ENCODE data around the gene ZER1. TPM values are rescaled to one million over a fixed set of nuclear protein-coding genes. Genes with fewer than 3 reads are reported as not detected.
"Not testable (repeated sequence)": the region's sequence is repeated elsewhere in the genome, so short reads cannot be mapped to it uniquely, and the experiment has no call there.

The ZER1 gene
- total RNA-seq, 1 experiment from 2014 or later: 10.5 TPM

DNA sequence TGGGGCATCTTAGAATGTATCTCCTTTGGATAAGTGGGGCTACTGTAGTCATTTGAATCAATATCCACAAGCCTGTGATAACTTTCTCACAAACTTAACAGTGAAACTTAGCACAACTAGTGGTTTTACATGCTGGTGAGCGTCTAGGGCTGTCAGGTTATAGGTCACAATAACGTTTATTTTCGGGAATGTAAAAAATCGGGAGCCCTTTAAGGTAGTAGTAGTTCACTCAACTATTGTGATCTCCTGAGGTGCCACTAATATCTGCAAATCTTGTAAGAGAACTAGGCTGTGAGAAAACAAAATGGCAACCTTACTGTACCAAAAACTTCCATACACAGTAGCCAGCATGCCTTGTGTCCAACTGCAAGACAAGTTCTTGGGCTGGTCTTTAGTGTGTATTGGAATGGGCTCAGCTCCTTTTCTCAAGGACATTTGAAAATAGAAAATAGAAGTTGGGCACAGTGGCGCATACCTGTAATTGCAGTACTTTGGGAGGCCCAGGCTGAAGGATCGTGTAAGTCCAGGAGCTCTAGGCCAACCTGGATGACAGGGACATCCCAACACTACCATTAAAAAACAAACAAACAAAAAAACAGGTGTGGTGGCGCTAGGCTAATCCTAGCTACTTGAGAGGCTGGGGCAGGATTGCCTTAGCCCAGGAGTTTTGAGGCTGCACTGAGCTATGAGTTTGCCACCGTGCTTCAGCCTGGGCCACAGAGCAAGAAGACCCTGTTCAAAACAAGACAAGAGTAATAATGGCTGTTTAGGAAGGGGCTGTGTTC lies 74.6 kb downstream of the ZER1 start:
- Histone ChIP-seq H3K4me3 (no peak overlapping the region), H3K27me3 (replicated peaks) (no peaks in the 10 kb centered on the region), H3K27ac (no peak overlapping the region), H3K36me3 (peaks cover 51% of the 10 kb centered on the region), H3K9me3 (replicated peaks) (no peaks in the 10 kb centered on the region), H3K4me1 (replicated peaks) (peaks cover 13% of the 10 kb centered on the region)
- no peak for DNase-seq (ENCODE audit: low read depth in 1 of 2, low spot score in 2 of 2)

DNA sequence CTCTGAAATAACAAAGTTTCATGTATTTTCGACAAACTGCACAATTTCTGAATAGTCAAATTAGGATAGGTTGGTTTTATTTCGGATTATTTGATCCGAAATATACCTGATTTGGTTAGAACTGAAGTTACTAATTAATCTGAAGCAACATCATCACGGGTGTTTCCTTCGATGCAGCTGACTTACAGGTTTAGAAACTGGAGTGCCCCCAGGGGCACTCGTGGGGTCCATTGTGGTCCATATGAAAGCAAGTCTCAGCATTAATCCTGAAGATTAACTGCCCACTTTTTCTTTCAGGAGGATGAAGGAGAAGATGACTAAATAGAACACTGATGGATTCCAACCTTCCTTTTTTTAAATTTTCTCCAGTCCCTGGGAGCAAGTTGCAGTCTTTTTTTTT lies 77.4 kb downstream of the ZER1 start:
- peaks cover 73% of the 10 kb centered on the region for H3K36me3 ChIP-seq

DNA sequence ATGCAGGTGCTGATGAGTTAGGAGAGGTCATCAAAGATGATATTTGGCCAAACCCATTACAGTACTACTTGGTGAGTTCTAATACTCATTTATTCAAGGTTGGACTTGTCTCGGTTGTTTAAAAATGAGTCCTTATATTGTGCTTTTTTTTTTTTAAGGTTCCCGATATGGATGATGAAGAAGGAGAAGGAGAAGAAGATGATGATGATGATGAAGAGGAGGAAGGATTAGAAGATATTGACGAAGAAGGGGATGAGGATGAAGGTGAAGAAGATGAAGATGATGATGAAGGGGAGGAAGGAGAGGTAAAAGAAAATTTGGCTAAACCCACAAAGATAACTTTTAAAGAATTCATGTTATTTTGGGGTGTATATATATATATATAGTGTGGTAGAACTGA lies 78.0 kb downstream of the ZER1 start:
- not testable (repeated sequence) for H3K27me3 ChIP-seq (replicated peaks); H3K27ac ChIP-seq; H3K9me3 ChIP-seq (replicated peaks); H3K4me3 ChIP-seq; DNase-seq (ENCODE audit: low read depth in 1 of 2, low spot score in 2 of 2)
- Histone ChIP-seq H3K36me3 (peaks cover 77% of the 10 kb centered on the region), H3K4me1 (replicated peaks) (peaks cover 21% of the 10 kb centered on the region)

More for the DNA sequence above, 77.4 kb downstream of the ZER1 start:
- no peak overlapping the region for H3K27ac ChIP-seq
- H3K9me3 ChIP-seq (replicated peaks): no peaks in the 10 kb centered on the region
- no peak for DNase-seq (ENCODE audit: low read depth in 1 of 2, low spot score in 2 of 2)
- peaks cover 21% of the 10 kb centered on the region for H3K4me1 ChIP-seq (replicated peaks)
- no peak overlapping the region for H3K4me3 ChIP-seq
- H3K27me3 ChIP-seq (replicated peaks): no peaks in the 10 kb centered on the region

DNA sequence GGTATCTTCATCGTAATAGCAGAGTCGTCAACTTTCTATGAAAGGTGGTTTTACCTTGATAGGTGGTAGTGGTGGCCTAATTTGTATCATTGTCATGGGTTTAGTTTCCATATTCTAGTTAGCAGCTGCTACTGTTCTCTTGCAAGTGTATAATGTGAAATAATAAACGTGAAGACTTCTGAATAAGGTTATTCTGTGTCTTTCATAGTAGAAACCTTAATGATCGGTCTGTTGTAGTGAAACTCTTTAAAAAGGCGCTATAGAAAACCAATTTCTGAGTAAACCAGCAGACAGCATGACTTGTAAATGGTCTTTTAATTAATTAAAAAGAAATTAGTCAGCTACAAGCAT lies 81.1 kb downstream of the ZER1 start:
- Histone ChIP-seq H3K4me1 (replicated peaks) (peaks cover 30% of the 10 kb centered on the region), H3K27me3 (replicated peaks) (no peaks in the 10 kb centered on the region), H3K4me3 (peak overlapping the region; percentile 100), H3K36me3 (peaks cover 55% of the 10 kb centered on the region), H3K27ac (peak overlapping the region; percentile 44; the same call in 1 of the 2 replicates), H3K9me3 (replicated peaks) (no peaks in the 10 kb centered on the region)
- no peak for DNase-seq (ENCODE audit: low read depth in 1 of 2, low spot score in 2 of 2)

DNA sequence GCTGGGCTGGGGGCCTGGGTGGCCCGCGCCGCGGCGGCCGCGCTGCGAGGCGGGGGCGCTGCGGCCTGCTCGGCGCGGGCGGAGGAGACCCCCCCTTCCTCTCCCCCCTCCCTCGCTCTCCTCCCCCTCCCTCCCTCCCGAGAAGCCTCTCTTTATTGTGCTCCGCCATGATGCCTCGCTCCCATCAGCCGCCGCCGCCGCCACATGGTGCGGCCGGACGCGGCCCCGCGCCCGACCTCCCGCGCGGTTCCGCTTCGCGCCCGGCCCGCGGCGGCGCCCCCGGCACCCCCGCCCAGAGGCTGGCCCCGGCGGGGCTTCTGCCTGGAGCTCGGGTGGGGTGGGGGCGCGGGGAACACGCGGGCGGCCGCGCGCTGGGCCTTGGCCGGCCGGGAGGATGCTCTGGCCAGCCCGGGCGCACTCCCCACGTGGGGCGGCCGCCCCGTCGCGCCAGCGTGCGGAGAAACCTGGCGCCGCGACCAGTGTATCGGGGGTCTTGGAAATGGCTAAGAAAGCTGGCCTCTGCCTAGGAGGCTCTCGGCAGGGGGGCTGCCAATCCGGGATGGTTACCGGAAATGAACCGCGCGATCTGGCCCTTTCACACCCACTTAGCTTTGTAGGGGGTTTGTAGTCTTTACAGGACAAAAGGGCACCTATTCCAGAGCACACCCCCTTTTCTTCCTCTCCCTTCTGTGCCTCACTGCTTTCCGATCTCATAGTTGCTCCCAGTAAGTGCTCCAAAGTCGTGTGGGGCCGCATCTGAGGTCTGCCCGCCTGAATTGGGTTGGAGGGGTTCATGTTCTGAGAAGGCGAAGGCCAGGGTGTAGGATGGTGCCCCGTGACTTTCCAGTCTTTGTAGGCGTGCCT lies 81.7 kb downstream of the ZER1 start:
- Histone ChIP-seq H3K36me3 (peaks cover 50% of the 10 kb centered on the region), H3K27me3 (replicated peaks) (no peaks in the 10 kb centered on the region), H3K9me3 (replicated peaks) (no peaks in the 10 kb centered on the region), H3K4me3 (peak overlapping the region; percentile 100), H3K4me1 (replicated peaks) (peaks cover 31% of the 10 kb centered on the region), H3K27ac (peak overlapping the region; percentile 44; the same call in 1 of the 2 replicates)
- no peak for DNase-seq (ENCODE audit: low read depth in 1 of 2, low spot score in 2 of 2)

DNA sequence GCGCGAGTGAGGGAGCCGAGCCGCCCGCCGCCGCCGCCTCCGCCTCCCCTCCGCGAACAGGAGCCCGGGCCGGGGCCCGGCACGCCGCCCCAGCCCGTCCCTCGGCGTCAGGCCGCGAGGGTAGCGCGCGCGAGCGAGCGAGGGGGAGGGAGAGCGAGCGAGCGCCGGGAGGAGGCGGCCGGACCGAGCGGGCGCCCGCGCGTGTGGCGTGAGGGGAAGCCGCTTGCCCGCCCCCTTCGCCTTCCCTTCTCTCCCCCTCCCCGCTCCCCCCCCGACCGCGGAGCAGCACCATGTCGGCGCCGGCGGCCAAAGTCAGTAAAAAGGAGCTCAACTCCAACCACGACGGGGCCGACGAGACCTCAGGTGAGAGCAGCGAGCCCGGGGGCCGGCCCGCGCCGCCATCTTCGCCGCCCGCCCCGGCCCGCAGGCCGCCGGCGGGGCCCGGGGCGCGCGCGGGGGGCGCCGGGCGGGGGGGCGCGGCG lies 82.4 kb downstream of the ZER1 start:
- peaks cover 37% of the 10 kb centered on the region for H3K4me1 ChIP-seq (replicated peaks)
- H3K27me3 ChIP-seq (replicated peaks): no peaks in the 10 kb centered on the region
- peak overlapping the region; percentile 76 for H3K27ac ChIP-seq
- H3K9me3 ChIP-seq (replicated peaks): no peaks in the 10 kb centered on the region
- DNase-seq (ENCODE audit: low read depth in 1 of 2, low spot score in 2 of 2): peak in 1 of 2 experiments; percentile 63
- peak overlapping the region; percentile 100 for H3K4me3 ChIP-seq
- peaks cover 48% of the 10 kb centered on the region for H3K36me3 ChIP-seq

DNA sequence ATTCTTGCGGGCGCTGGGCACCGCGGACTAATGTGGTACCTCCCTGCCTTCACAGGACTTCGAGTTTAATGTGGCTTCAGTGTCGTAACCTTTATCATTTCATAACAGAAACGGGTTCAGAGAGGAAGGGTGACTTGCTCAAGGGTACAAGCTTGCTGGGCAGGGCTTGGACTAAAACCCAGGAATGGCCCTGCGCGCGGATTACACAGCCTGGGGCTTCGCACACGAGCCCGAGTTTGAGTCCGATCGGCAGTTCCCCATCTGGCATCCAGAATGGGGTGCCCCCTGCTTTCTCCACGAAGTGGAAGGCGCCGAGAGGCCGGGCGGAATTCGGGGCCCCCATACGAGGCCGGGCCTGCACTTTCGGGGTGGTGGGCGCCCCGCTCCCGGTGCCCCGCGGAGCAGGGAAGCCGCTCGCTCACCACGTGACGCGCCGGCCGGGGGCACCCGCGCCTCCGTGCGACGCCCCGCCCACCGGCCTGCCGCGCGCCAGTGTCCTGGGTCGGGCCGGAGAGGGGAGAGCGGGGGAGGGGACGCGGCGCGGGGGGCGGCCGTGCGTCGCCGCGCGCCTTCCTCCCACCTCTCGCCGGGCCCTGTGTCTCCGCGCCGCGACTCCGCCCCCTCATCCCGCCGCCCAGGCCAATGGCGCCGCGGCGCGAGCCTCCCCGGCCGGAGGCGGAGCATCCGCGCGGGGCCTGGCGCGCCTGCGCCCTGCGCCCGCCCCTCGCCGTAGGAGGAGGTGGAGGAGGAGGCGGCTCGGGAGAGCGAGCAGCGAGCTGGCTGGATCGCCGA lies 83.0 kb downstream of the ZER1 start, which contains the start of gene SET:
Gene SET (plus strand): TSS at position 722 of the 792 bp plus-strand sequence. CDS start 361 bp downstream, outside the sequence.
- H3K36me3 ChIP-seq: peaks cover 41% of the 10 kb centered on the region
- peak within 1 kb of the TSS; percentile 76 for H3K27ac ChIP-seq
- H3K27me3 ChIP-seq (replicated peaks): no peaks in the 10 kb centered on the region
- H3K9me3 ChIP-seq (replicated peaks): no peaks in the 10 kb centered on the region
- H3K4me3 ChIP-seq: peak within 1 kb of the TSS; percentile 100
- peak; percentile 85 to 94 for DNase-seq (ENCODE audit: low read depth in 1 of 2, low spot score in 2 of 2)
- peaks cover 37% of the 10 kb centered on the region for H3K4me1 ChIP-seq (replicated peaks)

DNA sequence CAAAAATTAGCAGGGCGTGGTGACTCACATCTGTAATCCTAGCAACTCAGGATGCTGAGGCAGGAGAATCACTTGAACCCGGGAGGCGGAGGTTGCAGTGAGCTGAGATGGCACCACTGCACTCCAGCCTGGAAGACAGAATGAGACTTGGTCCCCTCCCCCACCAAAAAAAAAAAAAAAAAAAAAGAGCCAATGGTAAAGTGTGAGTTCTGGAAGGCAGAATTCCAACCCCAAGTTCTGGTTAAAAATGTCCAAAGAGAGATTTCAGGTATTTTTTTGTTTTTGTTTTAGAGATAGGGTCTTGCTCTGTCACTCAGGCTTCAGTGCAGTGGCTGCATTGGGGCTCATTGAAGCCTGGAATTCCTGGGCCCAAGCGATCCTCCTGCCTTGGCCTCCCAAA lies 84.3 kb downstream of the ZER1 start:
- peaks cover 29% of the 10 kb centered on the region for H3K36me3 ChIP-seq

DNA sequence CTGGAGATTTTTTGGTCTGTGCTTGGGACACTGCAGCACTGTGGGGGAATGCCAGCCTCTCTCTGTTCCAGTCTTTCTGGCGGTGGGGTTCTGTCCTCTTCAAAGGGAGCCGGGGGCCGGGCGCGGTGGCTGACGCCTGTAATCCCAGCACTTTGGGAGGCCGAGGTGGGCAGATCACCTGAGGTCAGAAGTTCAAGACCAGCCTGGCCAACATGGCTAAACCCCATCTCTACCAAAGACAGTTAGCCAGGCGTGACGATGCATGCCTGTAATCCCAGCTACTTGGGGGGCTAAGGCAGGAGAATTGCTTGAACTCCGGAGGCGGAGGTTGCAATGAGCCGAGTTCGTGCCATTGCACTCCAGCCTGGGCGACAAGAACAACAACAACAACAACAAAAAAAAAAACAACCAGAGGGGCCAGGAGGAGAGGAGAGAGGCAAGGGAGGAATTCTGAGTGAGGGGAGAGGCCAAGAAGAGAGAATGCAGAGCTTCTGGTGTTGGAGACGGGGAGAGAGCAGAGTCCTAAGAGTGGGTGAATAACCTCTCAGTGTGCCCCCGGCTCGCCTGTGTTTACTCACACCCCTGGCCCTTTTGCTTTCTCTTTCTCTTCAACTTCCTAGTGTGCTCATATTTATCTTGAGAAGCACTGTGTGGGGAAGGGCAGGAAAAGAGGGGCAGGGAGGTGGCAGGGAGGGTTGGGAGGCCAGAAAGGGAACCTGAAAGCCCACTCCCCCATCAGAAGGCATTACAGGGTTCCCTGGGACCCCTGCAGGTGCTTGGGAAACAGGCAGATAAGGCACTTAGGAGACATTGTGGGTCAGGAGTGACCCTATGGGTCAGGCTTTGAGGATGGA lies 85.9 kb downstream of the ZER1 start:
- Histone ChIP-seq H3K9me3 (replicated peaks) (no peaks in the 10 kb centered on the region), H3K27ac (no peak overlapping the region), H3K4me3 (peak overlapping the region; percentile 8; the same call in 1 of the 2 replicates), H3K4me1 (replicated peaks) (peaks cover 31% of the 10 kb centered on the region), H3K27me3 (replicated peaks) (no peaks in the 10 kb centered on the region), H3K36me3 (peaks cover 13% of the 10 kb centered on the region)
- no peak for DNase-seq (ENCODE audit: low read depth in 1 of 2, low spot score in 2 of 2)

More for the DNA sequence above, 84.3 kb downstream of the ZER1 start:
- no peaks in the 10 kb centered on the region for H3K27me3 ChIP-seq (replicated peaks)
- H3K27ac ChIP-seq: no peak overlapping the region
- H3K9me3 ChIP-seq (replicated peaks): no peaks in the 10 kb centered on the region
- no peak overlapping the region for H3K4me3 ChIP-seq
- DNase-seq (ENCODE audit: low read depth in 1 of 2, low spot score in 2 of 2): no peak
- H3K4me1 ChIP-seq (replicated peaks): peaks cover 37% of the 10 kb centered on the region

DNA sequence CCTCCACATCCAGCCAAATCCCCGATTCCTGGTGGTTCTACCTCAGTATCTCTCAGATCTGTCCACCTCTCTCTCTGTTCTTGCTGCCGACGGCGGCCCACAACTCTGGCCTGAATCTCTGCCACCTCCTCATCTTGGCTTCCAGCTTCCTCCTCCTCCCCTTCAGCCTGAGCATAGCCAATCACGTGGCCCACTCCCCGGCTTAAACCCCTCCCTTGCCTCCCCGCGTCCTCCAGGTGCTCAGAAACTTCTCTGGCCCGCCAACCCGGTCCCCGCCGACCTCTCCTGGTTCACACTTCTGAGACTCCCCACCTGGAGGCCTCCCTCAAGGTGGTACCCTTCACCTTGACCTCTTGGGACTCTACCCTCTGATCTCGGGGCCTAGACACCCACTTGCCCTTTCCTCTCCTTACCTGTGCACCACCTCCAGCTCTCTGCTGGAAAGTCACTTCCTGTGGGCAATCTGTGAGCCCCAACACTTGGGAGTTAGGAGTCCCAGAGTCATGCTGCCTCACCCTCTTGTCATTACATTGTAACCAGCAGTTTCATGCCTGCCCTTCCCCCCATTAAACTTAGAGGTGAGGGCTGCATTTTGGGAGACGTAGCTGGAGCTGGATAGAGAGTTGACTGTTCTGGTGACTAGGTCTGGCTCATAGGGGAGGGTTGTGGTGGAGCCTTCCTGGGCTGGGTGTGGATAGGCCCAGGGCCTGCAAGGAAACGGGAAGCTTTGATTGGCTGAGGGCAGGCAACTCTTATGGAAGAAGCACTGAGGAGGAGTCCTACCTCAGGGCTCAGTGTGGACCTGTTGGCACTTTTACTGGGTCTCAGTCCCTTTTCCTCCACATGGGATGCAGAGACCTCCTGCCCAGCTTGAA lies 87.2 kb downstream of the ZER1 start:
- no peaks in the 10 kb centered on the region for H3K9me3 ChIP-seq (replicated peaks)
- no peak for DNase-seq (ENCODE audit: low read depth in 1 of 2, low spot score in 2 of 2)
- H3K4me3 ChIP-seq: peak overlapping the region; percentile 39
- H3K36me3 ChIP-seq: peaks cover 4% of the 10 kb centered on the region
- H3K4me1 ChIP-seq (replicated peaks): peaks cover 27% of the 10 kb centered on the region
- peak overlapping the region; percentile 33; the same call in 1 of the 2 replicates for H3K27ac ChIP-seq
- no peaks in the 10 kb centered on the region for H3K27me3 ChIP-seq (replicated peaks)

DNA sequence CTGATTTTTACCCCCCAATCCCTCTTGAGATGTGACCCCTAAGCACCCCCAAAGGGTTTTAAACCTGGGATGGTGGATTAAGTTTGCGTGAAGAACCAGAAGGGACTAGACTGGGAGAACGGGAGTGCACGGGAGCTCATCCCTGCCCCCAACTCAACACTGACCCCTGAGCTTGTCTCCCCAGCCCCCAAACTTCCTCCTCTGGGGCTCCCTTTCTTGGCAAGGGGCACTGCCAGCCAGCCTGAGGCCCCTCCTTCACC lies 87.7 kb downstream of the ZER1 start:
- Histone ChIP-seq H3K4me3 (peak overlapping the region; percentile 39), H3K27ac (peak overlapping the region; percentile 33; the same call in 1 of the 2 replicates), H3K9me3 (replicated peaks) (no peaks in the 10 kb centered on the region), H3K36me3 (peaks cover under 1% of the 10 kb centered on the region; the same call in 1 of the 2 replicates), H3K4me1 (replicated peaks) (peaks cover 27% of the 10 kb centered on the region), H3K27me3 (replicated peaks) (no peaks in the 10 kb centered on the region)
- DNase-seq (ENCODE audit: low read depth in 1 of 2, low spot score in 2 of 2): no peak

All from SJSA1 (cell line).